Mesothelial cell of epicardium (in vitro differentiated cells): Measurements from ENCODE around the gene SH3RF3. TPM values are rescaled to one million over a fixed set of nuclear protein-coding genes. Genes with fewer than 3 reads are reported as not detected.
A peak's percentile ranks its signal among the peaks of the same experiment; 100 is the strongest.

Experiments
- DNase-seq, 2 experiments: peaks; one replicate each; pipeline ENCODE4 v3.0.0; 2021; ENCODE audit warnings: low spot score in 2 of 2; ENCODE audit not compliant: unreplicated experiment in 2 of 2
- H3K27ac Mint-ChIP-seq: 2 replicates; pipeline ENCODE4 v1.8.0; 2021; ENCODE audit warnings: mixed read lengths
- H3K27me3 Mint-ChIP-seq: 2 replicates; pipeline ENCODE4 v1.8.0; 2021; ENCODE audit warnings: low read depth, mixed read lengths
- H3K36me3 Mint-ChIP-seq: 2 replicates; pipeline ENCODE4 v1.8.0; 2021; ENCODE audit warnings: mixed read lengths
- H3K4me1 Mint-ChIP-seq: 2 replicates; pipeline ENCODE4 v1.8.0; 2021; ENCODE audit warnings: mixed read lengths
- H3K4me3 Mint-ChIP-seq: 2 replicates; pipeline ENCODE4 v1.8.0; 2021; ENCODE audit warnings: mild to moderate bottlenecking, moderate library complexity, mixed read lengths
- H3K9me3 Mint-ChIP-seq: 2 replicates; pipeline ENCODE4 v1.8.0; 2021; ENCODE audit warnings: mixed read lengths
- CTCF ChIP-seq: fragments of 200-600 bp; sonication (generic); IDR thresholded peaks from one replicate; pipeline ENCODE4 v1.5.0; 2021; ENCODE audit warnings: antibody characterized with exemption; ENCODE audit not compliant: unreplicated experiment
- total RNA-seq: library from RNA; stranded (reverse); gene quantifications from 3 replicates; pipeline ENCODE4 v1.2.1, GENCODE V29; 2021

The SH3RF3 gene
- total RNA-seq, 1 donor from 2014 or later, result 2.7 TPM

GRCh38 chr2:109083771-109084170 lies 45.2 kb upstream of the SH3RF3 start:
- Mint-ChIP-seq H3K9me3 (peaks cover 6% of the 10 kb centered on the region), H3K4me3 (no peak overlapping the region), H3K4me1 (peaks cover 1% of the 10 kb centered on the region), H3K27ac (no peak overlapping the region), H3K27me3 (peaks cover 32% of the 10 kb centered on the region), H3K36me3 (no peaks in the 10 kb centered on the region)
- no peak for TF ChIP-seq CTCF
- no peak for DNase-seq

GRCh38 chr2:109084341-109084740 lies 44.7 kb upstream of the SH3RF3 start:
- no peak for TF ChIP-seq CTCF
- Mint-ChIP-seq H3K36me3 (no peaks in the 10 kb centered on the region), H3K27ac (no peak overlapping the region), H3K9me3 (peaks cover 8% of the 10 kb centered on the region), H3K4me3 (no peak overlapping the region), H3K4me1 (peaks cover 4% of the 10 kb centered on the region), H3K27me3 (peaks cover 32% of the 10 kb centered on the region)
- no peak for DNase-seq

DNA sequence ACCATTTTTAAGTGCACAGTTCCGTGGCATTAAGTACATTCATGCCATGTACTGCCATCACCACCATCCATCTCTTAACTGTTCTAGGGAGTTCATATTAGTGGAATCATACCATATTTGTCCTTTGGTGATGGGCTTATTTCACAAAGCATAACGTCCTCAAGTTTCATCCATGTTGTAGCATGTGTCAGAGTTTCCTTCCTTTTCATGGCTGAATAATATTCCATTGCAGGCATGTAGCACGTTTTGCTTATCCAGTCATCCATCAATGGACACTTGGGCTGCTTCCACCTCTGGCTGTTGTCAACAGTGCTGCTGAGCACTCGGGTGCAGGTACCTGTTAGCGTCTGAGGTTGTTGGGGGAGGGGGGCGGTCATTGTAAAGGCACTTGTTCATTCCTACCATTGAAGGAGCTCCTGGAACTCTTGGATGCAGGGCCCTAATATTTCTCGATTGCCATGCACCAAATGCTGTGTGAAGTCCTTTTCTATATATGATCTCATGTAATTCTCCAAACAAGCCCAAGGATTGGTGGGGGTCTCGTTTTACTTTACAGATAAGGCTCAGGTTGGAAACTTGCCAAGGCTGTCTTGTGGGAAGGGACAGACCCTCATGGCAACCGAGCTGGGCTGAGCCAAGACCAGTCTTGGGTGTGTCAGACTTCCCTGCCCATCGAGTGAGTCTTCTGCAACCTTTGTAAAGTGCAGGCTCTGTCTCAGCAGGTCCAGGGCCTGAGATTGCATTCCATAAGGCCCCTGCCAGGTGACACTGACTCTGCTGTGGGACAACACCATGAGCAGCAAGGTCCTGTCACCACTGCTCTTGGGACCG lies 42.9 kb upstream of the SH3RF3 start:
- TF ChIP-seq CTCF, result no peak
- Mint-ChIP-seq H3K27me3 (peaks cover 18% of the 10 kb centered on the region), H3K4me1 (peaks cover 4% of the 10 kb centered on the region), H3K4me3 (no peak overlapping the region), H3K9me3 (peaks cover 8% of the 10 kb centered on the region), H3K27ac (no peak overlapping the region), H3K36me3 (no peaks in the 10 kb centered on the region)
- DNase-seq, result peak in 1 of 2 experiments; percentile 34

- H3K27me3 Mint-ChIP-seq, result peaks cover 15% of the 10 kb centered on the region
- H3K4me3 Mint-ChIP-seq, result no peak overlapping the region
- no peaks in the 10 kb centered on the region for H3K36me3 Mint-ChIP-seq
- no peak overlapping the region for H3K27ac Mint-ChIP-seq
- no peak for TF ChIP-seq CTCF
- peak in 1 of 2 experiments; percentile 13 for DNase-seq
- peaks cover 4% of the 10 kb centered on the region for H3K4me1 Mint-ChIP-seq
- peaks cover 9% of the 10 kb centered on the region for H3K9me3 Mint-ChIP-seq
Observed at GRCh38 chr2:109086743-109087020, 42.3 kb upstream of the SH3RF3 start.

DNA sequence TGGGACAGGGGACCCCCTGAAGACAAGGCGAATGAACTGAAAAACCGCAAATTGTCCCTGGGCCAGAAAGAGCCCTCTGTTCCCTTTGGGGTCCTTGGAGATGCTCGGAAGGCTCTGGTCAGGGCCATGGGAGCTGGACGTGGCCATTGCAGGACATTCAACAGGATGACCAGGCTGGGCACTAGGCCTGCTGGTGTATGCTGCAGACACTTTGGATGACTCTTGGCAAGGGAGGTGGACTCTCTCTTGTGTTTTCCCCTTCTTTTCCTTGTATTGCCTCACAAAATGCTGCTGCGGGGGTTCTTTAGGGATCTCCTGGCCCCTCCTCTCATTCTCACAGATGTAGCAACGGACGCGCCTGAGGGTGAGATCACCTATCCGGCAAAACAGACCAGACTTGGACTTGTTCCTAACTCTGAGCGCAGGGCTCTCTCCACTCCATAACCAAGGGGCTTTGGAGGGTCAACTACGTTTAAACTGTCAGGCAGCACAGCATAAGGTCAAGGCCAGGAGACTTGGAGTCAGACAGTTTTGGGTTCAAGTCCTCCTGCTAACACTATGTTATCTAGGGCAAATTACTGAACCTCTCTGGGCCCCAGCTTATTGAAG lies 41.8 kb upstream of the SH3RF3 start:
- H3K27me3 Mint-ChIP-seq, result peaks cover 12% of the 10 kb centered on the region
- H3K36me3 Mint-ChIP-seq, result no peaks in the 10 kb centered on the region
- H3K9me3 Mint-ChIP-seq, result peaks cover 14% of the 10 kb centered on the region
- DNase-seq, result peak in 1 of 2 experiments; percentile 19
- no peak for TF ChIP-seq CTCF
- H3K4me1 Mint-ChIP-seq, result peaks cover 4% of the 10 kb centered on the region
- H3K4me3 Mint-ChIP-seq, result no peak overlapping the region
- no peak overlapping the region for H3K27ac Mint-ChIP-seq
